HCT116 (cell line): Measurements from ENCODE around the gene AIDA. TPM values are rescaled to one million over a fixed set of nuclear protein-coding genes. Genes with fewer than 3 reads are reported as not detected.
A peak's percentile ranks its signal among the peaks of the same experiment; 100 is the strongest.

Source experiments
- ATAC-seq: fragments of 200-7000 bp; cut with Tn5 transposase; 2 replicates; pipeline ENCODE4 v1.9.1; 2020; ENCODE audit warnings: mild to moderate bottlenecking, moderate library complexity
- BruUV-seq: library from RNA; stranded (reverse); fragments of 400-500 nt; replicated peaks from 2 replicates; lab custom pipeline; 2021; lab: Mats Ljungman, UMichigan
- CTCF ChIA-PET: fragments of 300-600 bp; sonication (Branson Sonifier 250); formaldehyde crosslinking; loops from one replicate; lab custom pipeline; 2021; ENCODE audit warnings: antibody characterized with exemption; lab: Charles Lee
- POLR2A ChIA-PET: fragments of 300-600, 350-600 bp; sonication (Branson Sonifier 250); formaldehyde crosslinking; loops from one replicate; lab custom pipeline; 2021; ENCODE audit warnings: antibody characterized with exemption; lab: Charles Lee
- RAD21 ChIA-PET, 2 experiments: fragments of 300-600 bp; sonication (Branson Sonifier 250); formaldehyde crosslinking; loops; one replicate each; lab custom pipeline; 2023; ENCODE audit warnings: low total read pairs in 2 of 2; ENCODE audit not compliant: uncharacterized antibody in 2 of 2, unreplicated experiment in 2 of 2, low non-redundant PET in 1 of 2; lab: Charles Lee
- DNase-seq: peaks from one replicate; pipeline ENCODE4 v3.0.0-alpha.2; 2010; ENCODE audit warnings: low read depth, low spot score
- H2AFZ ChIP-seq: fragments of 200-600 bp; shearing (Covaris generic), sonication (generic); 2 replicates; pipeline ENCODE4 v1.6.1; 2017; ENCODE audit warnings: low read depth, mixed run types, mixed read lengths, antibody characterized with exemption, low read length; ENCODE audit not compliant: poor library complexity, severe bottlenecking
- H3K27ac ChIP-seq: 2 replicates; pipeline ENCODE4 v1.5.1; 2012; ENCODE audit warnings: low read depth, low read length
- H3K27me3 ChIP-seq: fragments of 200-600 bp; sonication (generic); 2 replicates; pipeline ENCODE4 v1.6.1; 2016; ENCODE audit warnings: mixed run types, low read length, mixed read lengths; ENCODE audit not compliant: insufficient read depth
- H3K36me3 ChIP-seq, 2 experiments: fragments of 200-500 bp in 1 of 2; fragments of 200-600 bp in 1 of 2; sonication (Bioruptor generic) in 1 of 2; sonication (generic) in 1 of 2; 2 replicates each; pipeline versions ENCODE4 v1.5.1 to v1.6.1; 2014 to 2016; ENCODE audit warnings: low read length in 2 of 2, inconsistent platforms in 1 of 2, mixed read lengths in 1 of 2, mixed run types in 1 of 2; ENCODE audit not compliant: insufficient read depth in 2 of 2, control insufficient read depth in 1 of 2
- H3K4me1 ChIP-seq, 2 experiments: fragments of 200-600 bp in 1 of 2; sonication (generic) in 1 of 2; 2 replicates each; pipeline versions ENCODE4 v1.5.1 to v1.6.1; 2012 to 2017; ENCODE audit warnings: low read length in 2 of 2, inconsistent platforms in 1 of 2, mild to moderate bottlenecking in 1 of 2, mixed read lengths in 1 of 2, mixed run types in 1 of 2, moderate library complexity in 1 of 2; ENCODE audit not compliant: insufficient read depth in 2 of 2, control insufficient read depth in 1 of 2
- H3K4me2 ChIP-seq: fragments of 200-600 bp; sonication (generic); 2 replicates; pipeline ENCODE4 v1.6.1; 2017; ENCODE audit warnings: mixed run types, low read length, mixed read lengths
- H3K4me3 ChIP-seq, 2 experiments: fragments of 200-600 bp in 1 of 2; sonication (generic) in 1 of 2; replicated peaks in 1 of 2; 2 replicates each; pipeline ENCODE4 v1.5.1; 2011 to 2016; ENCODE audit warnings: low read length in 2 of 2, control low read depth in 1 of 2, low read depth in 1 of 2, mild to moderate bottlenecking in 1 of 2, mixed read lengths in 1 of 2, mixed run types in 1 of 2
- H3K79me2 ChIP-seq: fragments of 200-600 bp; sonication (generic); 2 replicates; pipeline ENCODE4 v1.6.1; 2017; ENCODE audit warnings: mild to moderate bottlenecking, mixed run types, low read length, moderate library complexity, mixed read lengths; ENCODE audit not compliant: insufficient read depth
- H3K9ac ChIP-seq: fragments of 200-600 bp; sonication (generic); 2 replicates; pipeline ENCODE4 v1.6.1; 2016; ENCODE audit warnings: low read length, mixed read lengths
- H3K9me2 ChIP-seq: fragments of 200-600 bp; sonication (generic), shearing (Covaris generic); 2 replicates; pipeline ENCODE4 v1.6.1; 2017; ENCODE audit warnings: mixed run types, mild to moderate bottlenecking, moderate library complexity; ENCODE audit not compliant: insufficient read depth
- H3K9me3 ChIP-seq, 2 experiments: fragments of 200-500 bp in 1 of 2; fragments of 200-600 bp in 1 of 2; sonication (Bioruptor generic) in 1 of 2; sonication (generic) in 1 of 2; 2 replicates each; pipeline ENCODE4 v1.6.1; 2014 to 2017; ENCODE audit warnings: low read length in 2 of 2, mixed read lengths in 2 of 2, inconsistent platforms in 1 of 2, low read depth in 1 of 2, mild to moderate bottlenecking in 1 of 2, mixed run types in 1 of 2, moderate library complexity in 1 of 2; ENCODE audit not compliant: control insufficient read depth in 1 of 2, insufficient read depth in 1 of 2
- H4K20me1 ChIP-seq: fragments of 200-600 bp; sonication (generic), shearing (Covaris generic); 2 replicates; pipeline ENCODE4 v1.6.1; 2017; ENCODE audit warnings: mixed run types, mild to moderate bottlenecking, moderate library complexity; ENCODE audit not compliant: insufficient read depth
- CEBPB ChIP-seq: IDR thresholded peaks from 2 replicates; pipeline ENCODE4 v1.6.1; 2012; ENCODE audit warnings: low read depth
- EGR1 ChIP-seq: IDR thresholded peaks from 2 replicates; pipeline ENCODE4 v1.6.1; 2012; ENCODE audit warnings: low read depth
- ELF1 ChIP-seq: IDR thresholded peaks from 2 replicates; pipeline ENCODE4 v1.6.1; 2012; ENCODE audit warnings: low read depth, borderline replicate concordance
- EZH2phosphoT487 ChIP-seq: fragments of 200-600 bp; IDR thresholded peaks from 2 replicates; pipeline ENCODE4 v1.6.1; 2018; ENCODE audit warnings: antibody characterized with exemption, borderline replicate concordance
- JUND ChIP-seq: IDR thresholded peaks from 2 replicates; pipeline ENCODE4 v1.6.1; 2012
- POLR2A ChIP-seq: IDR thresholded peaks from 2 replicates; pipeline ENCODE4 v1.7.0; 2011; ENCODE audit warnings: borderline replicate concordance; ENCODE audit not compliant: insufficient read depth, insufficient read length; ENCODE audit errors: extremely low read depth
- POLR2AphosphoS5 ChIP-seq: IDR thresholded peaks from 2 replicates; pipeline ENCODE4 v1.6.1; 2011; ENCODE audit warnings: mild to moderate bottlenecking, low read depth, low read length, moderate library complexity
- REST ChIP-seq: IDR thresholded peaks from 2 replicates; pipeline ENCODE4 v1.6.1; 2012; ENCODE audit warnings: low read depth
- SIN3A ChIP-seq: IDR thresholded peaks from 2 replicates; pipeline ENCODE4 v1.6.1; 2012; ENCODE audit warnings: low read depth
- SP1 ChIP-seq: IDR thresholded peaks from 2 replicates; pipeline ENCODE4 v1.6.1; 2012; ENCODE audit warnings: low read depth
- SRF ChIP-seq: IDR thresholded peaks from 2 replicates; pipeline ENCODE4 v1.6.1; 2012; ENCODE audit warnings: low read depth
- ZFX ChIP-seq: fragments of 450-650 bp; IDR thresholded peaks from 2 replicates; pipeline ENCODE4 v1.6.1; 2017
- intact Hi-C: fragments of 100-400 bp; cut with micrococcal nuclease; formaldehyde crosslinking; loops from 2 replicates; pipeline ENCODE4 v1.10.0; 2022
- total RNA-seq: library from RNA; stranded (reverse); gene quantifications from one replicate; pipeline ENCODE4 v1.2.1, GENCODE V29; 2021; ENCODE audit not compliant: unreplicated experiment
- TF ChIP-seq, protein P1 (sequence below), 3 experiments: fragments of 200-600 bp in 1 of 3; sonication (generic) in 1 of 3; IDR thresholded peaks in 2 of 3; conservative IDR thresholded peaks in 1 of 3; 2 replicates each; pipeline ENCODE4 v1.5.1; 2012 to 2017; ENCODE audit warnings: low read depth in 2 of 3, low read length in 2 of 3, antibody characterized with exemption in 1 of 3, borderline replicate concordance in 1 of 3, control low read depth in 1 of 3, mild to moderate bottlenecking in 1 of 3, mixed read lengths in 1 of 3, mixed run types in 1 of 3, moderate library complexity in 1 of 3; ENCODE audit not compliant: insufficient read depth in 1 of 3
- TF ChIP-seq, protein P2 (sequence below): IDR thresholded peaks from 2 replicates; pipeline ENCODE4 v1.6.1; 2012

Gene AIDA
- total RNA-seq, 1 experiment from 2014 or later: 53.2 TPM

DNA sequence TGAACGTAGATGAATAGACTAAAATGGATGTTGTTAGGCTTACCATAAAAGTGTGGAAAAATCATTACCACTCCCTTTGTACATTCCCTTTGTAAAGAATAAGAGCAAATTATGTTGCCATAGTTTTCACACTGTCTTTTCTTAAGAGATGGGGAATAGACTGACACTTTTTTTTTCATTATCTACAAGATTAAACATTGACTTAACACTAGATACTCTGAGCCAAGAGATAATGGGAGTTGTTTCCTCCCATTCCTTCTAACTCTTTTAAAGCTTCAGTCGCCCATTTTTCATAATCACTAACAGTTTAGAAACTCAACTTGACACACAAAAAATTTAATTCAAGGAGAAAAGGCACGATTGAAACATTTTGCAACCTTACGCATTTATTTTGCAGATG is 10.1 kb downstream of the AIDA start:
- no peaks in the 10 kb centered on the region for H3K27me3 ChIP-seq
- H3K36me3 ChIP-seq: peaks cover 10% of the 10 kb centered on the region in 2 experiments; a peak in 3 of 4 replicates
- ATAC-seq: no peak
- TF ChIP-seq, protein P1, sequence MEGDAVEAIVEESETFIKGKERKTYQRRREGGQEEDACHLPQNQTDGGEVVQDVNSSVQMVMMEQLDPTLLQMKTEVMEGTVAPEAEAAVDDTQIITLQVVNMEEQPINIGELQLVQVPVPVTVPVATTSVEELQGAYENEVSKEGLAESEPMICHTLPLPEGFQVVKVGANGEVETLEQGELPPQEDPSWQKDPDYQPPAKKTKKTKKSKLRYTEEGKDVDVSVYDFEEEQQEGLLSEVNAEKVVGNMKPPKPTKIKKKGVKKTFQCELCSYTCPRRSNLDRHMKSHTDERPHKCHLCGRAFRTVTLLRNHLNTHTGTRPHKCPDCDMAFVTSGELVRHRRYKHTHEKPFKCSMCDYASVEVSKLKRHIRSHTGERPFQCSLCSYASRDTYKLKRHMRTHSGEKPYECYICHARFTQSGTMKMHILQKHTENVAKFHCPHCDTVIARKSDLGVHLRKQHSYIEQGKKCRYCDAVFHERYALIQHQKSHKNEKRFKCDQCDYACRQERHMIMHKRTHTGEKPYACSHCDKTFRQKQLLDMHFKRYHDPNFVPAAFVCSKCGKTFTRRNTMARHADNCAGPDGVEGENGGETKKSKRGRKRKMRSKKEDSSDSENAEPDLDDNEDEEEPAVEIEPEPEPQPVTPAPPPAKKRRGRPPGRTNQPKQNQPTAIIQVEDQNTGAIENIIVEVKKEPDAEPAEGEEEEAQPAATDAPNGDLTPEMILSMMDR (IDR thresholded peaks at IDR 0.05 in 2 of 3, conservative IDR thresholded peaks at IDR 0.05 in 1 of 3; ENCODE audit: borderline replicate concordance in 1 of 3, insufficient read depth in 1 of 3, low read depth in 2 of 3, low read length in 2 of 3): no peak
- TF ChIP-seq POLR2A: no peak
- TF ChIP-seq ELF1: no peak
- TF ChIP-seq, all 23 proteins: peak for 0
- H4K20me1 ChIP-seq: no peaks in the 10 kb centered on the region
- intact Hi-C loops: no loop called here
- no peaks in the 10 kb centered on the region for H3K9me2 ChIP-seq
- no peak overlapping the region for H3K4me2 ChIP-seq
- H3K9ac ChIP-seq: no peak overlapping the region
- POLR2A ChIA-PET: no interaction called here
- RAD21 ChIA-PET: no interaction called here
- H2AFZ ChIP-seq: no peak overlapping the region
- CTCF ChIA-PET: no interaction called here
- H3K4me1 ChIP-seq: no peaks in the 10 kb centered on the region
- H3K9me3 ChIP-seq: no peaks in the 10 kb centered on the region
- BruUV-seq: TSS peak; percentile 15
- peaks cover 47% of the 10 kb centered on the region for H3K79me2 ChIP-seq
- no peak overlapping the region for H3K27ac ChIP-seq
- no peak for DNase-seq
- no peak overlapping the region for H3K4me3 ChIP-seq

- ChIA-PET POLR2A (no interaction called here), CTCF (no interaction called here), RAD21 (no interaction called here)
- Histone ChIP-seq H3K27ac (no peak overlapping the region), H3K79me2 (peaks cover 15% of the 10 kb centered on the region), H3K9ac (no peak overlapping the region), H3K4me2 (no peak overlapping the region), H2AFZ (no peak overlapping the region), H4K20me1 (no peaks in the 10 kb centered on the region), H3K9me2 (no peaks in the 10 kb centered on the region), H3K4me1 (no peaks in the 10 kb centered on the region), H3K27me3 (no peaks in the 10 kb centered on the region), H3K36me3 (peaks cover 10 to 12% of the 10 kb centered on the region in 2 experiments; a peak in 3 of 4 replicates), H3K9me3 (no peaks in the 10 kb centered on the region), H3K4me3 (no peak overlapping the region)
- ATAC-seq (no peak), DNase-seq (no peak)
- no peak for TF ChIP-seq ELF1
- TF ChIP-seq SP1: no peak
- TF ChIP-seq JUND: no peak
- TF ChIP-seq ZFX: no peak
- no peak for TF ChIP-seq SRF
- no peak for TF ChIP-seq SIN3A
- TF ChIP-seq POLR2AphosphoS5: no peak
- TF ChIP-seq, protein P2, sequence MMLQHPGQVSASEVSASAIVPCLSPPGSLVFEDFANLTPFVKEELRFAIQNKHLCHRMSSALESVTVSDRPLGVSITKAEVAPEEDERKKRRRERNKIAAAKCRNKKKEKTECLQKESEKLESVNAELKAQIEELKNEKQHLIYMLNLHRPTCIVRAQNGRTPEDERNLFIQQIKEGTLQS: no peak
- no peak for TF ChIP-seq POLR2A
- TF ChIP-seq EZH2phosphoT487: no peak
- TF ChIP-seq CEBPB: no peak
- TF ChIP-seq EGR1: no peak
- TF ChIP-seq REST: no peak
- intact Hi-C loops: loop anchor here (5.0 kb wide), 1 partner anchor 46 kb away; no protein-coding TSS in a partner anchor
- no TSS peak for BruUV-seq
These were observed 14.5 kb downstream of the AIDA start for GRCh38 chr1:222697826-222698225.
